ENCODE data around the gene KLHL1. TPM values are rescaled to one million over a fixed set of nuclear protein-coding genes. Genes with fewer than 3 reads are reported as not detected.

Gene KLHL1
- total and polyA plus RNA-seq, 9 of the 15 experiments (the other 6 are each of a cell fraction or from before 2014, with no cell fraction given) = not detected

- TF ChIP-seq FOXP4 (CRISPR knock-in tag; IDR thresholded peaks at IDR 0.05; ENCODE audit: borderline replicate concordance) (no peak), POLR2AphosphoS2 (IDR thresholded peaks at IDR 0.05; ENCODE audit: low read length) (no peak), PRMT5 (CRISPR knock-in tag; IDR thresholded peaks at IDR 0.05) (no peak), SMAD3 (CRISPR knock-in tag; conservative IDR thresholded peaks at IDR 0.05) (no peak), NKRF (IDR thresholded peaks at IDR 0.05; ENCODE audit: borderline replicate concordance) (no peak), ZNF589 (CRISPR knock-in tag; IDR thresholded peaks at IDR 0.05; ENCODE audit: low read depth) (no peak), PPARD (CRISPR knock-in tag; IDR thresholded peaks at IDR 0.05) (no peak)
Measured at GRCh38 chr13:69912630-69913029, 195.6 kb downstream of the KLHL1 start (continued).

GRCh38 chr13:69910800-69911199, 197.5 kb downstream of the KLHL1 start:
- ChIA-PET POLR2A (no interaction called here), CTCF (ENCODE audit: low intra/inter-chr PET ratio) (no interaction called here)
- Histone ChIP-seq H3K36me3 (ENCODE audit: control insufficient read depth, insufficient read depth, low read length) (no peaks in the 10 kb centered on the region), H3K27me3 (ENCODE audit: control insufficient read depth in 2 of 2, insufficient read depth in 2 of 2, low read length in 2 of 2) (no peaks in the 10 kb centered on the region), H3K4me2 (ENCODE audit: insufficient read depth, low read length) (no peak overlapping the region), H3K4me3 (no peak overlapping the region), H3K4me1 (replicated peaks in 1 of 2; ENCODE audit: control insufficient read depth in 2 of 2, insufficient read depth in 2 of 2, low read length in 2 of 2) (no peaks in the 10 kb centered on the region), H3K79me2 (ENCODE audit: control insufficient read depth, insufficient read depth, low read length) (no peaks in the 10 kb centered on the region), H3K27ac (ENCODE audit: extremely low read depth, low read depth, low read length) (no peak overlapping the region), H4K20me1 (replicated peaks; ENCODE audit: control insufficient read depth, insufficient read depth, low read length) (no peaks in the 10 kb centered on the region), H3K9me3 (replicated peaks; ENCODE audit: control insufficient read depth, insufficient read depth, low read depth, low read length) (no peaks in the 10 kb centered on the region), H2AFZ (ENCODE audit: low read depth, low read length) (no peak overlapping the region), H3K9ac (ENCODE audit: insufficient read depth in 1 of 2, low read depth in 2 of 2, low read length in 2 of 2) (no peak overlapping the region), H3K9me1 (ENCODE audit: control insufficient read depth, insufficient read depth, low read length) (no peaks in the 10 kb centered on the region)
- BruUV-seq (replicated peaks) = no TSS peak
- ATAC-seq = no peak
- in situ Hi-C loops (cut with MboI) = no loop called here
- DNase-seq (ENCODE audit: extremely low read depth in 1 of 4, low spot score in 3 of 4) = no peak
- intact Hi-C loops (cut with micrococcal nuclease) = no loop called here
- no peak for FAIRE-seq
- TF ChIP-seq ASH1L (IDR thresholded peaks at IDR 0.05; ENCODE audit: borderline replicate concordance, low read depth, partially characterized antibody) (no peak), ZBTB5 (IDR thresholded peaks at IDR 0.05) (no peak), ZFP36 (IDR thresholded peaks at IDR 0.05; ENCODE audit: low read depth, low read length, partially characterized antibody) (no peak), POLR3G (IDR thresholded peaks at IDR 0.05; ENCODE audit: extremely low read depth, insufficient read length, insufficient replicate concordance) (no peak), ZNF445 (CRISPR knock-in tag; IDR thresholded peaks at IDR 0.05; ENCODE audit: low read depth) (no peak), NELFE (IDR thresholded peaks at IDR 0.05; ENCODE audit: insufficient read depth, insufficient read length) (no peak), RNF2 (IDR thresholded peaks at IDR 0.05) (no peak), MIER1 (IDR thresholded peaks at IDR 0.05; ENCODE audit: low read depth) (no peak)
